ENCODE measurements around the gene MRPS15. TPM values are rescaled to one million over a fixed set of nuclear protein-coding genes. Genes with fewer than 3 reads are reported as not detected.

The MRPS15 gene
- total and polyA plus RNA-seq, 2 of the 13 experiments (the other 11 are each of a cell fraction or from before 2014, with no cell fraction given), result 59.0 to 113 TPM

GRCh38 chr1:36486439-36487335, 22.5 kb upstream of the MRPS15 start (continued):
- TF ChIP-seq HIC2 (CRISPR knock-in tag; IDR thresholded peaks at IDR 0.05; ENCODE audit: low read depth) (peak; percentile 94), ZNF652 (CRISPR knock-in tag; IDR thresholded peaks at IDR 0.05; ENCODE audit: borderline replicate concordance, low read depth) (no peak), SOX13 (IDR thresholded peaks at IDR 0.05) (peak; percentile 93), SOX13 (CRISPR knock-in tag; conservative IDR thresholded peaks at IDR 0.05 in 1 of 2, IDR thresholded peaks at IDR 0.05 in 1 of 2) (peak in 1 of 2 experiments; percentile 97; a peak in 2 of 4 replicates), ELF1 (CRISPR knock-in tag; IDR thresholded peaks at IDR 0.05) (peak; percentile 88), FOSL1 (CRISPR knock-in tag; IDR thresholded peaks at IDR 0.05; ENCODE audit: borderline replicate concordance) (peak; percentile 60; the same call in 1 of the 2 replicates), PAXIP1 (CRISPR knock-in tag; conservative IDR thresholded peaks at IDR 0.05) (peak; percentile 99), NCOA1 (CRISPR knock-in tag; IDR thresholded peaks at IDR 0.05) (peak; percentile 74; the same call in 1 of the 2 replicates), ARID2 (CRISPR knock-in tag; IDR thresholded peaks at IDR 0.05; ENCODE audit: borderline replicate concordance) (no peak), ZNF543 (CRISPR knock-in tag; IDR thresholded peaks at IDR 0.05) (peak; percentile 83), CERS6 (CRISPR knock-in tag; IDR thresholded peaks at IDR 0.05) (no peak), CAMTA2 (CRISPR knock-in tag; IDR thresholded peaks at IDR 0.05; ENCODE audit: borderline replicate concordance) (no peak; the same call in 1 of the 2 replicates), GMEB2 (CRISPR knock-in tag; IDR thresholded peaks at IDR 0.05; ENCODE audit: low read depth) (0 out of 2 replicates have a peak, but pooled peaks have one; percentile 18), SMC3 (IDR thresholded peaks at IDR 0.05; ENCODE audit: low read length) (peak; percentile 68; the same call in 1 of the 2 replicates), ZNF768 (CRISPR knock-in tag; IDR thresholded peaks at IDR 0.05) (no peak; the same call in 1 of the 2 replicates), ZNF784 (CRISPR knock-in tag; IDR thresholded peaks at IDR 0.05; ENCODE audit: borderline replicate concordance) (no peak), KLF12 (CRISPR knock-in tag; IDR thresholded peaks at IDR 0.05; ENCODE audit: borderline replicate concordance) (peak; percentile 95; the same call in 1 of the 2 replicates), SMAD1 (CRISPR knock-in tag; IDR thresholded peaks at IDR 0.05; ENCODE audit: borderline replicate concordance, low read depth) (peak; percentile 88; the same call in 1 of the 2 replicates), FOXK1 (CRISPR knock-in tag; IDR thresholded peaks at IDR 0.05; ENCODE audit: borderline replicate concordance, low read depth) (peak; percentile 99), DMAP1 (CRISPR knock-in tag; IDR thresholded peaks at IDR 0.05) (peak; percentile 81)

Measured in HepG2 (cell line).